Measurements from ENCODE around the gene TMEM167A. TPM values are rescaled to one million over a fixed set of nuclear protein-coding genes. Genes with fewer than 3 reads are reported as not detected.
"Not testable (repeated sequence)": the region's sequence is repeated elsewhere in the genome, so short reads cannot be mapped to it uniquely, and the experiment has no call there.

Gene TMEM167A
- total and polyA plus RNA-seq, 10 donors = 19.3 to 68.7 (median 51.8) TPM

DNA sequence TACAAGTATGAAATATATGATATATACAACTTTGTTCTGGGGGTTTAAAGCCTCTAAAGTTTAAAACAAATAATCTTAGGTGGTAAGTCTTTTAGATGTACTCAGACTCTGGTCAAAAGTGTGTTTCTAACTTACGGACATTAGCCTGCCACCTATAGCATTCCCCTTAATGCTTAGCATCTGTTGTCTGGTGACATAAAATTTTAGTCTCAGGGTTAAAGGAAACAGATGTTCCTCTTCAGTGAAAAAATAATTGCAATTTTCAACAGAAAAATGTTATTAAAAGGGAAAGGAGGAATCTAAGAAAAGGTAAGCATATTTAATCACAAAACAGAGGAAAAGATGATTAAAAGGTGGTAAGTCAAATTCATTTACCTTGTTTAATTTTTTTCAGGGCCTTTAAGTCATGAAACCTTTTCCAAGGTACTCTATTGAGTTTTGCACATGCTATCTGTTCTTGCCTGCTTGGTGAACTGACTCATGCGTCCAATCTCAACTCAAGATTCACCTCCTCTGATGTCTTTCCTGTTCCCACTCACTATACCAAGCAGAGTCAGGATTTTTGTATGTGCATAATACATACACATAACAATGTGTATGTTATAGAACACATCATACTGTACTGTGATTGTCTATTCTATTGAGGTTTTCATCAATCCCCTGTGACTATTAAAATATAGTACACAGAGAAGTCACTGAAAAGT is 7.9 kb downstream of the TMEM167A start:
- no peak for DNase-seq
- intact Hi-C loops (cut with DNase I; ENCODE audit: low total_unique reads) = no loop called here
- TF ChIP-seq POLR2A (IDR thresholded peaks at IDR 0.05) = no peak
- TF ChIP-seq POLR2AphosphoS5 (IDR thresholded peaks at IDR 0.05) = no peak
- TF ChIP-seq, protein P1, sequence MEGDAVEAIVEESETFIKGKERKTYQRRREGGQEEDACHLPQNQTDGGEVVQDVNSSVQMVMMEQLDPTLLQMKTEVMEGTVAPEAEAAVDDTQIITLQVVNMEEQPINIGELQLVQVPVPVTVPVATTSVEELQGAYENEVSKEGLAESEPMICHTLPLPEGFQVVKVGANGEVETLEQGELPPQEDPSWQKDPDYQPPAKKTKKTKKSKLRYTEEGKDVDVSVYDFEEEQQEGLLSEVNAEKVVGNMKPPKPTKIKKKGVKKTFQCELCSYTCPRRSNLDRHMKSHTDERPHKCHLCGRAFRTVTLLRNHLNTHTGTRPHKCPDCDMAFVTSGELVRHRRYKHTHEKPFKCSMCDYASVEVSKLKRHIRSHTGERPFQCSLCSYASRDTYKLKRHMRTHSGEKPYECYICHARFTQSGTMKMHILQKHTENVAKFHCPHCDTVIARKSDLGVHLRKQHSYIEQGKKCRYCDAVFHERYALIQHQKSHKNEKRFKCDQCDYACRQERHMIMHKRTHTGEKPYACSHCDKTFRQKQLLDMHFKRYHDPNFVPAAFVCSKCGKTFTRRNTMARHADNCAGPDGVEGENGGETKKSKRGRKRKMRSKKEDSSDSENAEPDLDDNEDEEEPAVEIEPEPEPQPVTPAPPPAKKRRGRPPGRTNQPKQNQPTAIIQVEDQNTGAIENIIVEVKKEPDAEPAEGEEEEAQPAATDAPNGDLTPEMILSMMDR (IDR thresholded peaks at IDR 0.05 in 8 of 11, conservative IDR thresholded peaks at IDR 0.05 in 3 of 11) = no peak
- Histone ChIP-seq H3K27ac (no peak overlapping the region), H3K36me3 (peaks cover 0 to 21% (median 0%) of the 10 kb centered on the region in 6 donors), H3K4me1 (peaks cover 5 to 62% (median 30%) of the 10 kb centered on the region in 6 donors), H3K4me3 (no peak overlapping the region), H3K27me3 (replicated peaks in 1 of 7) (no peaks in the 10 kb centered on the region), H3K9me3 (no peaks in the 10 kb centered on the region)
- WGBS, 5 donors = 71 to 77% (median 76%) methylated on average over 2 of the region's 2 CpGs

- 94 to 98% (median 95%) methylated on average over 4 of the region's 4 CpGs for WGBS, 5 donors
These were observed 9.8 kb downstream of the TMEM167A start for GRCh38 chr5:83067377-83067776.

DNA sequence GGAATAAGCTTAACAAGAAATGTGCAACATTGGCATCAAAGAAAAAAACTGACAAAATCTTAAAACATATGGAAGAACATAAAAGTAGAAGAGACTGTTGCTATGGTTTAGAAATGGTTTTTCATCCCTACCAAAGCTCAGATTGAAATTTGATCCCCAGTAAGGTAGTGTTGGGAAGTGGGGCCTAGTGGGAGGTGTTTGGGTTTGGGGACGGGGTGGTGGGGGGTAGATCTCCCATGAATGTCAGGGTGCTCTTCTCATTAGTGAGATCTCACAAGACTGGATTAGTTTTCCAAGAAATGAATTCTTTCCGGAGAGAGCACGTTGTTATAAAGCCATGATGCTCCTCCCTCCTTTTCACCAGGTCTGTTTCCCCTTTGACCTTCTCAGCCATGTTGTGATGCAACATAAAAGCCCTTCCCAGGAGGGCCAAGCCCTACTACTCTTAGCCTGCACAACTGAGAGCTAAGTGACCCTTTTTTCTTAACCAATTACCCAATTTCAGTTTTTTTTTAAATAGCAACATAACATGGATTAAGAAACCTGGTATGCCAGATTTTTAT is 10.6 kb downstream of the TMEM167A start:
- H3K27me3 ChIP-seq (replicated peaks in 1 of 7) = no peaks in the 10 kb centered on the region
- no peak overlapping the region for H3K27ac ChIP-seq
- H3K36me3 ChIP-seq = peaks cover 0 to 24% (median under 1%) of the 10 kb centered on the region in 6 donors
- H3K9me3 ChIP-seq = no peaks in the 10 kb centered on the region
- WGBS, 5 donors = 90 to 100% (median 90%) methylated on average over 3 of the region's 3 CpGs
- peaks cover 0 to 36% (median 5%) of the 10 kb centered on the region in 6 donors for H3K4me1 ChIP-seq
- TF ChIP-seq POLR2A (IDR thresholded peaks at IDR 0.05) (no peak), POLR2AphosphoS5 (IDR thresholded peaks at IDR 0.05) (no peak)
- TF ChIP-seq, protein P1 (IDR thresholded peaks at IDR 0.05 in 8 of 11, conservative IDR thresholded peaks at IDR 0.05 in 3 of 11) = no peak
- H3K4me3 ChIP-seq = no peak overlapping the region
- intact Hi-C loops (cut with DNase I; ENCODE audit: low total_unique reads) = no loop called here
- DNase-seq = no peak

More at GRCh38 chr5:83067377-83067776, 9.8 kb downstream of the TMEM167A start:
- Histone ChIP-seq H3K4me1 (peaks cover 0 to 43% (median 12%) of the 10 kb centered on the region in 6 donors), H3K36me3 (peaks cover 0 to 22% (median 0%) of the 10 kb centered on the region in 6 donors)
- H3K27me3 ChIP-seq (replicated peaks in 1 of 7); H3K4me3 ChIP-seq; H3K9me3 ChIP-seq; intact Hi-C loops (cut with DNase I; ENCODE audit: low total_unique reads); H3K27ac ChIP-seq; DNase-seq: not testable (repeated sequence)

DNA sequence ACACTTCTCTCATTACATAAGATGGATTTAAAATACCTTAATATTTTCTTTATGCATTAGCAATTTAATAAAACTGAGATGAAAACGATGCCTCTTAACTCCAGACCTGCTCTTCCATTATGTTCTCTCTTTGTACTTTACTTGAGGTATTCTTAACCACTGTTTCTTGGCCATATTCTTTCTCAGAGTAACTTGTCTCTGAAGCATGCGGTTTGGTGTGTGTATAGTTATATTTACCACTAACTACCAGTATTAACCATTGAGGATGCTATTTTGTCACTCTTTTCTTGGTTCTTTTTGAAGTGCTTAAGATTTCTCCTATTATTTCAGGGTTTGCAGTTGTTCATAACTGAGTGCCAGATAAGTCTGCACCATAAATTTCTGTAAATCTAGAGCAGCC is 17.9 kb downstream of the TMEM167A start:
- no peaks in the 10 kb centered on the region for H3K9me3 ChIP-seq
- no peak overlapping the region for H3K27ac ChIP-seq
- peaks cover 0 to 79% (median 9%) of the 10 kb centered on the region in 6 donors for H3K36me3 ChIP-seq
- intact Hi-C loops (cut with DNase I; ENCODE audit: low total_unique reads) = no loop called here
- H3K4me3 ChIP-seq = no peak overlapping the region
- H3K4me1 ChIP-seq = peaks cover 4 to 21% (median 9%) of the 10 kb centered on the region in 6 donors
- WGBS, 5 donors = 74 to 88% (median 75%) methylated on average over 2 of the region's 2 CpGs
- H3K27me3 ChIP-seq (replicated peaks in 1 of 7) = no peaks in the 10 kb centered on the region
- no peak for DNase-seq
- no peak for TF ChIP-seq POLR2AphosphoS5 (IDR thresholded peaks at IDR 0.05)
- TF ChIP-seq POLR2A (IDR thresholded peaks at IDR 0.05) = no peak
- TF ChIP-seq, protein P1 (IDR thresholded peaks at IDR 0.05 in 8 of 11, conservative IDR thresholded peaks at IDR 0.05 in 3 of 11) = no peak

All from spleen (tissue), 11 donors.